ENCODE measurements around the gene CREB3. TPM values are rescaled to one million over a fixed set of nuclear protein-coding genes. Genes with fewer than 3 reads are reported as not detected.

The CREB3 gene
- total and polyA plus RNA-seq, 2 experiments from 2014 or later, result 20.3 to 32.4 TPM

- H3K79me2 ChIP-seq (replicated peaks; ENCODE audit: insufficient read depth), result peaks cover 7% of the 10 kb centered on the region; the same call in 1 of the 2 replicates
- no peak for TF ChIP-seq JUNB (IDR thresholded peaks at IDR 0.05; ENCODE audit: unreplicated experiment)
- TF ChIP-seq STAT1 (IDR thresholded peaks at IDR 0.05; ENCODE audit: unreplicated experiment), result no peak
- H3K36me3 Mint-ChIP-seq (ENCODE audit: low read depth), result no peaks in the 10 kb centered on the region
- no peaks in the 10 kb centered on the region for H3K27me3 Mint-ChIP-seq (ENCODE audit: insufficient read depth, low read depth, poor library complexity)
- H3K4me3 Mint-ChIP-seq, result no peak overlapping the region
- peaks cover 3% of the 10 kb centered on the region; the same call in 1 of the 2 replicates for H4K20me1 ChIP-seq (replicated peaks; ENCODE audit: insufficient read depth)
- no peaks in the 10 kb centered on the region for H3K27me3 ChIP-seq (ENCODE audit: insufficient read depth)
- no peak overlapping the region for H2AFZ ChIP-seq
- no peaks in the 10 kb centered on the region for H3K9me3 Mint-ChIP-seq
- H3K4me3 ChIP-seq, result no peak overlapping the region
- 0 out of 2 replicates have a peak, but pooled peaks cover 4% of the 10 kb centered on the region for H3F3A ChIP-seq (replicated peaks; ENCODE audit: low read depth)
- no peaks in the 10 kb centered on the region for H3K9me2 ChIP-seq (ENCODE audit: insufficient read depth)
- no peak overlapping the region for H3K27ac Mint-ChIP-seq
- no peak for DNase-seq (ENCODE audit: low spot score)
- ATAC-seq, result no peak
- no peak overlapping the region for H3K27ac ChIP-seq (ENCODE audit: low read depth)
- peaks cover 14% of the 10 kb centered on the region for H3K4me1 Mint-ChIP-seq
- H3K4me1 ChIP-seq (ENCODE audit: insufficient read depth), result peaks cover 13% of the 10 kb centered on the region
- no peak overlapping the region for H3K4me2 ChIP-seq
- H3K36me3 ChIP-seq (ENCODE audit: insufficient read depth), result no peaks in the 10 kb centered on the region
These were observed 38.6 kb downstream of the CREB3 start for GRCh38 chr9:35771075-35771433.

- Mint-ChIP-seq H3K27ac (no peak overlapping the region), H3K27me3 (ENCODE audit: insufficient read depth, low read depth, poor library complexity) (no peaks in the 10 kb centered on the region), H3K4me1 (peaks cover 16% of the 10 kb centered on the region), H3K4me3 (no peak overlapping the region), H3K9me3 (no peaks in the 10 kb centered on the region), H3K36me3 (ENCODE audit: low read depth) (no peaks in the 10 kb centered on the region)
- Histone ChIP-seq H3K4me2 (no peak overlapping the region), H2AFZ (no peak overlapping the region), H3K27ac (ENCODE audit: low read depth) (no peak overlapping the region), H3K27me3 (ENCODE audit: insufficient read depth) (no peaks in the 10 kb centered on the region), H4K20me1 (replicated peaks; ENCODE audit: insufficient read depth) (peaks cover 3% of the 10 kb centered on the region; the same call in 1 of the 2 replicates), H3F3A (replicated peaks; ENCODE audit: low read depth) (0 out of 2 replicates have a peak, but pooled peaks cover 4% of the 10 kb centered on the region), H3K9me2 (ENCODE audit: insufficient read depth) (no peaks in the 10 kb centered on the region), H3K4me1 (ENCODE audit: insufficient read depth) (peaks cover 16% of the 10 kb centered on the region), H3K4me3 (no peak overlapping the region), H3K79me2 (replicated peaks; ENCODE audit: insufficient read depth) (peaks cover 4% of the 10 kb centered on the region; the same call in 1 of the 2 replicates), H3K36me3 (ENCODE audit: insufficient read depth) (no peaks in the 10 kb centered on the region)
- ATAC-seq (no peak), DNase-seq (ENCODE audit: low spot score) (no peak)
- TF ChIP-seq CTCF (conservative IDR thresholded peaks at IDR 0.05; ENCODE audit: low read depth in 2 of 2) (no peak), JUNB (IDR thresholded peaks at IDR 0.05; ENCODE audit: unreplicated experiment) (no peak), ZNF462 (CRISPR knock-in tag; IDR thresholded peaks at IDR 0.05) (no peak), CREB1 (CRISPR knock-in tag; IDR thresholded peaks at IDR 0.05; ENCODE audit: low read depth) (no peak), ZNF114 (CRISPR knock-in tag; IDR thresholded peaks at IDR 0.05) (no peak), ZNF331 (CRISPR knock-in tag; IDR thresholded peaks at IDR 0.05; ENCODE audit: low read depth) (no peak), ETS1 (IDR thresholded peaks at IDR 0.05) (no peak), POLR2AphosphoS5 (IDR thresholded peaks at IDR 0.05; ENCODE audit: low read depth) (no peak), EZH2 (IDR thresholded peaks at IDR 0.05; ENCODE audit: low read depth, unreplicated experiment) (no peak)
These were observed 39.1 kb downstream of the CREB3 start for GRCh38 chr9:35771534-35771933.
